GM12891 (cell line): ENCODE data around the gene COL6A2. TPM values are rescaled to one million over a fixed set of nuclear protein-coding genes. Genes with fewer than 3 reads are reported as not detected.

Source experiments
- DNase-seq: peaks from one replicate; pipeline ENCODE4 v3.0.0; 2011; ENCODE audit warnings: low spot score; ENCODE audit not compliant: insufficient read length
- FAIRE-seq: peaks from 2 replicates; lab custom pipeline; 2011; peaks lifted over from hg19 to GRCh38; lab: Jason Lieb, UNC
- PAX5 ChIP-seq: IDR thresholded peaks from 2 replicates; pipeline ENCODE4 v1.6.1; 2011; ENCODE audit warnings: low read length, moderate library complexity, mild to moderate bottlenecking; ENCODE audit not compliant: insufficient read depth, severe bottlenecking
- POLR2A ChIP-seq: IDR thresholded peaks from 2 replicates; pipeline ENCODE4 v1.6.1; 2011; ENCODE audit warnings: low read depth, low read length, control low read depth
- POLR2AphosphoS5 ChIP-seq: IDR thresholded peaks from 2 replicates; pipeline ENCODE4 v1.6.1; 2011; ENCODE audit warnings: low read depth, low read length, control low read depth
- POU2F2 ChIP-seq: IDR thresholded peaks from 2 replicates; pipeline ENCODE4 v1.6.1; 2011; ENCODE audit warnings: low read depth, mild to moderate bottlenecking, control low read depth, low read length, moderate library complexity
- SPI1 ChIP-seq: IDR thresholded peaks from 2 replicates; pipeline ENCODE4 v1.6.1; 2011; ENCODE audit warnings: low read depth, low read length, control low read depth
- TAF1 ChIP-seq: IDR thresholded peaks from 2 replicates; pipeline ENCODE4 v1.6.1; 2011; ENCODE audit warnings: low read depth, low read length, control low read depth
- polyA plus RNA-seq: library from polyadenylated mRNA; unstranded; fragments of >200 nt; gene quantifications from one replicate; pipeline ENCODE4 v1.2.1, GENCODE V29; 2012; ENCODE audit warnings: low read depth, missing spikeins, inconsistent platforms; ENCODE audit not compliant: missing spikeins

COL6A2 gene
- 1.5 TPM for polyA plus RNA-seq

DNA sequence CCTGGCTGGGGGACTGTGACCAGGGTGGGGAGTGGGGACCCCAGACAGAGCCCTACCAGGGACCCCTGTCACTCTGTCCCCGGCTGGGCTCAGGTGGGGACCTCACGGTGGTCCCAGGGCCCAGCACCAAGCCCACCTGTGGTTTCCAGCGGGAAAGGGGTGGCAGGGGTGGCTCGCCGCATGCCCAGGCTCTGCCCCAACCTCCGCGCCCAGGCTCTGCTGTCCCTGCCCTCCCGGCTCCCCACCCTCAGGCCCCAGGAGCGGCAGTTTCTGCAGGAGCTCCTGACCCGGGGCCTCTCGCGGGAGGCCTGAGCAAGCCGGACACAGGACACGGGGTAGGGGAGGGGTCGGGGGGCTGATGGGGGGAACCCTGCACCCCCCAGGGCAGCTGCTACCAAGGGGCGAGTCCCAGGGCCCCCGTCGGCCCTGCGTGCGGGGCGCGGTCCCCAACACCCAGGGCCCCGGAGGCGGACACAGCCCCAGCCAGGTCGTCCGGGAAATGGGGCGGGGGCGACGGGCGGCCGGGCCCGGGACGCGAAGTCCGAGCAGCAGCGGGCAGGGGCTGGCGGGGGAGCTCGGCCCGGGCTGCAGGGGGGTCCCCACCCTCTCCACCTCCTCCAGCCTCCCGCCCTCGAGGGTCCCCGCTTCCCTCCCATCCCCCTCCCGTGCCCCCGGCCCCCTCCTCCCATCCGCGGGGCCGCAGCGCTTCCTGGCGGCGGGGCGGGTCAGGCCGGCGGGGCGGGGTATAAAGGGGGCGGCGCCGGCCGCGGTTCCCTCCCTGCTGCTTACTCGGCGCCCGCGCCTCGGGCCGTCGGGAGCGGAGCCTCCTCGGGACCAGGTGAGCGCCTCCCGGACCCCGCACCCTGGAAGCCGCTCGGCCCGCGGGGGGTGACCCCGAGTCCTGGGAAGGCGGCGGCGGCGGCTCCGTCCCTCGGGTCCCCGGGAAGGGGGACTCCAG lies at the start of gene COL6A2:
TSS of gene COL6A2 (plus strand) at position 777 of the 958 bp plus-strand sequence.
- no peak for TF ChIP-seq TAF1
- FAIRE-seq, result no peak
- peak; percentile 44 for DNase-seq

DNA sequence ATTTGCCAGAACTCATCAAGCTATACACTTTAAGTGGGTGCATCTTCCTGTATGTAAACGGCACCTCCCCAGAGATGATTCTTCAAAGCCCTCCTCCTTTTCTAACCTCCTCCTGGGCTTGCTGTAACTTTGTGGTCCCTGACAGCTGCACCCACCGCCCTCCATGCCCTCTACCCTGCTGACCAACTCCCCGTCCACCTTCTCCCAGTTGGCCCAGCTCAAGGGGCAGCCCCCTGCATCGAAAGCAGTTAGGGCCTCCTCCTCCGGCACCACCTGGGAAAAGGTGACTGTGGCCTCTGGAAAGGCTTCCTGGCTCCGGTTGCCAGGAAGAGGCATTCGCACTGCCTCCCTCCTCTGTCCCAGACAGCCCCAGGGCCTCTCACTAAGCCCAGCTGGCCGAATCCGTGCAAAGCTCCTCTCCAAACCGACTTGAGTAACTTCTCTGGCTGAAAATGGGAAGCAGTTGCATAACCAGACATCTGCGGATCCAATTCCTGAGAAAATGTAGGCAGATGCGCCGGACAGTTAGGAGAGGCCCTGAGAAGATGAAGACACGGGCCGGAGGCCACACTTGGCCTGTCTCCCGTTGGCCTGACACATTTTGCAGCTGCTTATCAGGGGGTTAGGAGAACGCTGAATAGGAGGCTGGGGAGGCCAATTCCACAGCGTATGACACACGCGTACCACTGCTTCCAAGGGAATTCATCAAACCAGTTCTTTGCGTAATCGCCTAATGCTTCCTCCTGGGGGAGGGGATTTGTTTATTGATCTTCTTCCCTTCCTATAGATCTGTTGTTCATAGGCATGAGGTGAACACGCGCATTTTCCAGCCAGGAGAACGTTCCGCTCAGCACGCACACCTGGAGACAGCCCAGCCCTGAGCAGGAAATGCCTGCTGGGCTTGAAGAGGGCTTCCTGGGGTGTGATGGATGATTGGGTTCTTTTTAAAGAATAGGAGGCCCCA lies 48.7 kb upstream of the COL6A2 start:
- no peak for FAIRE-seq
- no peak for DNase-seq
- TF ChIP-seq TAF1, result no peak
- no peak for TF ChIP-seq POLR2A
- no peak for TF ChIP-seq POLR2AphosphoS5
- no peak for TF ChIP-seq PAX5

DNA sequence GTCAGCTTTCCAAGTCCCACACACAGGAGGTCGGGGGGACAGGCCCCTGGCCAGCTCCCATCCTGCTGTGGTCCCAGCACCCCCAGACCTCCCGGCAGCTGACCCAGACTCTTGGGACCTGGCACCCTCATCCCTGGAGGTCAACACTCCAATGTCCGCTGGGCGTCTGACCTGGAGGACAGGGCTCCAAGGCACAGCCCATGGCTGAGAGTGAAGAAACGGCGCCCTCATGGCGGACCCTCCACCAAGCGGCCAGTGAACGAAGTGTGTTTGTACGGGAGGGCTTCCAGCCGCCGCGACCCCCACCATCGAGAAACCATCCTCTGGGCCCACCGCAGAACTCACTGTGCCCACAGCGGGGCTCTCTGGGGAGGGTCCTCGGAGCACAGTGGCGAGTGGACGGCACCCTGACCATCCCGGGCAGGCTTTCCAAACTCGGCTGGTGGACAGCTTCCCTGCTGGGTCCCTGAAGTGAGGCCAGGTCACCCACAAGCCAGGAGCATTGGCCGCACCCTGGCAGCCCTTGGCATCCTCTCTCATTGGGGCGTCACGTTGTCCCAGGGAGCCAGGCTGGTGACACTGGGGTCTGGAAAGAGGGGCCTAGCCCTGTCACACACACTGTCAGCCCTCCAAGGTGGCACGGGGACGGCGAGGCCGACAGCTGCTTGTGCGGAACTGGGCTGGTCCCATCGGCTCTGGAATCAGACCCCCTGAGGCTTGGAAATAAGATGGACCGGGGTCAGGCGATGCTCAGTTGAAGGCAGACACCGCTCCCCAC lies 47.8 kb upstream of the COL6A2 start:
- no peak for FAIRE-seq
- no peak for DNase-seq
- TF ChIP-seq TAF1 (no peak), POLR2AphosphoS5 (no peak), POU2F2 (no peak), PAX5 (no peak), POLR2A (no peak), SPI1 (no peak)

- no peak for FAIRE-seq
- TF ChIP-seq POLR2A (no peak), POU2F2 (no peak), SPI1 (no peak), POLR2AphosphoS5 (no peak), PAX5 (no peak), TAF1 (no peak)
- DNase-seq, result no peak
Observed at GRCh38 chr21:46050668-46051378, 47.1 kb upstream of the COL6A2 start.

DNA sequence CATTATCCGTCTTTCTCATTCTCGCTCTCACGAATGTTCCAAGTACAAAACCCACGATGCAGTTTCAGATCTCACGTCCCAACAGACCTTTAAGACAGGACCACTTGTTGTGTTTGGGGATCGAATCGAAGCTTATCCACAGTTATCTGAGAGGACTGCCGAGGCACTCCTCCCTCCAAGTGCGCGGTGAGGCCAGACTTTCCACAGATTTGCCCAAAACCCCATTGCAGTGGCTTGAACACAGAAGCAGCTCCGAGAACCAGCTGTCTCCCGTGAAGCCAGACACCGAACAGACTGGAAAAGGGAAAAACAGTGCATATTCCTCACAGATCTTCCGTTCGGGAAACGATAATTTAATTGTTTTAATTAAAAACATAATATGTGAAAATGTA lies 46.5 kb upstream of the COL6A2 start:
- no peak for TF ChIP-seq TAF1
- no peak for TF ChIP-seq PAX5
- no peak for TF ChIP-seq SPI1
- TF ChIP-seq POLR2A, result no peak
- no peak for TF ChIP-seq POU2F2
- TF ChIP-seq POLR2AphosphoS5, result no peak
- FAIRE-seq (no peak), DNase-seq (no peak)

GRCh38 chr21:46051821-46052675 lies 45.9 kb upstream of the COL6A2 start:
- DNase-seq (no peak), FAIRE-seq (no peak)
- TF ChIP-seq POLR2A (no peak), POU2F2 (no peak), POLR2AphosphoS5 (no peak), SPI1 (no peak), PAX5 (no peak), TAF1 (no peak)

- FAIRE-seq (no peak), DNase-seq (no peak)
- TF ChIP-seq SPI1, result no peak
- TF ChIP-seq POU2F2, result no peak
- no peak for TF ChIP-seq PAX5
Observed at GRCh38 chr21:46052703-46053651, 44.9 kb upstream of the COL6A2 start.

- DNase-seq (no peak), FAIRE-seq (no peak)
- no peak for TF ChIP-seq TAF1
- TF ChIP-seq PAX5, result no peak
- TF ChIP-seq SPI1, result no peak
- no peak for TF ChIP-seq POU2F2
- TF ChIP-seq POLR2A, result no peak
- no peak for TF ChIP-seq POLR2AphosphoS5
Observed at GRCh38 chr21:46054031-46054430, 43.9 kb upstream of the COL6A2 start.
